ENCODE data around the gene CTSO.

DNA sequence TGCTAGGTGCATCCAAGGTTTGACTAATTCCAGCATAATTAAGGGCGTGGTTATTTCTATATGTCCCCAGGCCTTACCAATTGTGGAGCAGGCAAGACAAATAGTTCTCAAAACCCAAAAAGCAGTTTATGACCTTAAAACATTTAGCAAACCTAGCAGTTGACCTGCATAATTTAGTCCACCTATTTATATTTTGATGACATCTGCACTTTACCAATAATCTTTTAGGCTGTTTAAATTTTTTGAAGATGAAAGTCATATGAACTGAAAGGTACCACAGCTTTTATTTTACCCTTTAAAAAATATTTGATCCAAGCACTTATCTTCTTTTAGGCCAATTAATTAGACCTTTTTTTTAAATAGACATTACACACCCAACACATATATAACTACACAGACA, 77.8 kb downstream of the CTSO start:
- TF ChIP-seq EZH2phosphoT487 (IDR thresholded peaks at IDR 0.05; ENCODE audit: borderline replicate concordance, low read length), result no peak
- TF ChIP-seq, protein P1, sequence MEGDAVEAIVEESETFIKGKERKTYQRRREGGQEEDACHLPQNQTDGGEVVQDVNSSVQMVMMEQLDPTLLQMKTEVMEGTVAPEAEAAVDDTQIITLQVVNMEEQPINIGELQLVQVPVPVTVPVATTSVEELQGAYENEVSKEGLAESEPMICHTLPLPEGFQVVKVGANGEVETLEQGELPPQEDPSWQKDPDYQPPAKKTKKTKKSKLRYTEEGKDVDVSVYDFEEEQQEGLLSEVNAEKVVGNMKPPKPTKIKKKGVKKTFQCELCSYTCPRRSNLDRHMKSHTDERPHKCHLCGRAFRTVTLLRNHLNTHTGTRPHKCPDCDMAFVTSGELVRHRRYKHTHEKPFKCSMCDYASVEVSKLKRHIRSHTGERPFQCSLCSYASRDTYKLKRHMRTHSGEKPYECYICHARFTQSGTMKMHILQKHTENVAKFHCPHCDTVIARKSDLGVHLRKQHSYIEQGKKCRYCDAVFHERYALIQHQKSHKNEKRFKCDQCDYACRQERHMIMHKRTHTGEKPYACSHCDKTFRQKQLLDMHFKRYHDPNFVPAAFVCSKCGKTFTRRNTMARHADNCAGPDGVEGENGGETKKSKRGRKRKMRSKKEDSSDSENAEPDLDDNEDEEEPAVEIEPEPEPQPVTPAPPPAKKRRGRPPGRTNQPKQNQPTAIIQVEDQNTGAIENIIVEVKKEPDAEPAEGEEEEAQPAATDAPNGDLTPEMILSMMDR (IDR thresholded peaks at IDR 0.05; ENCODE audit: low read depth, low read length, poor library complexity, severe bottlenecking), result no peak

Data from DOHH2 (cell line).